ENCODE measurements around the gene MESD.

The MESD gene

DNA sequence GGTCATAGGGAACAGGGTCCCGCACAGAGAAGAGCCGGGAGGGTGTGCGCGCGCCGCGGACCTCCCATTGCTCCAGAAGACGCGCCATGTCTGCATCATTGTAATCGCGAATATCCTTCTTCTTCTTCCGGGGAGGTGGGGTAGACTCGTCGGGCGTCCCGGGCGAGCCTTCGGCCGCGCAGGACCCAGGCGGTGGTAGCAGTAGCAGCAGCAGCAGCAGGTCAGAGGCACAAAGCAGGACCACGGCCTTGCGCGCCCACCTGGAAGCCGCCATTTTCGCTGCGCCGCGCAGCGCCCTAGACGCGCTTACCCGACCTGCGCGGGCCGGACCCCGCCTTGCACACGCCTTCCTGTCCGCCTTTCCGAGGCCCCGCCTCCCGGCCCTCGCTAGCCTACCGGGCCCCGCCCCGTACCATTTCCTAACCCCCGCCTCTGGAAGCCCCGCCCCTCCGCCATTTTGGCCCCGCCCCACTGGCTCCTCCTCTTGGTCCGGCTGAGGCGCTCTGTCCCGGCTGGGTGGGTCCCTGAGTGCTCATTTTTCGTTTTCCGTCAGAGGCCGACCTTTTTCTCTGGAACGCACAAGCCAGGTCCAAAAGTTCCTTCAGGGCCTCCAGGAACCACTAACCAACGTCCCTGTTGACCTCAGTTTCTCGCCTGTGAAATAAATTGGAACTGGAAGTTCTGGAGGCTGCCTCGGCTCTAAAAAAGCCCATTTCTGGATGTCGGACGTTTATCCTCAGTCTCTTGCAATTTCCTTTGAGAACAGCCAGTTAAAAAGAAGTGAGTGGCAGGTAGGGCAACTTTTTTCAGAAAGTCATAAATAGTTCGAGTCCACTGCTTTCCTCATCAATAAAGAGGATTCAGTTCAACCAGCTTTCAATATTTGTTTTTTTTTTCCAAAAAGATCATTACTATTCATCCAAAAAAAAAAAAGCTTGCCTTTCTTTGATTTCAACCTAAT lies at the start of gene MESD:
Gene MESD (minus strand): TSS at position 302 of the 961 bp plus-strand sequence. CDS start 28 bp downstream, at position 274.
- DNase-seq: peak; percentile 70

DNA sequence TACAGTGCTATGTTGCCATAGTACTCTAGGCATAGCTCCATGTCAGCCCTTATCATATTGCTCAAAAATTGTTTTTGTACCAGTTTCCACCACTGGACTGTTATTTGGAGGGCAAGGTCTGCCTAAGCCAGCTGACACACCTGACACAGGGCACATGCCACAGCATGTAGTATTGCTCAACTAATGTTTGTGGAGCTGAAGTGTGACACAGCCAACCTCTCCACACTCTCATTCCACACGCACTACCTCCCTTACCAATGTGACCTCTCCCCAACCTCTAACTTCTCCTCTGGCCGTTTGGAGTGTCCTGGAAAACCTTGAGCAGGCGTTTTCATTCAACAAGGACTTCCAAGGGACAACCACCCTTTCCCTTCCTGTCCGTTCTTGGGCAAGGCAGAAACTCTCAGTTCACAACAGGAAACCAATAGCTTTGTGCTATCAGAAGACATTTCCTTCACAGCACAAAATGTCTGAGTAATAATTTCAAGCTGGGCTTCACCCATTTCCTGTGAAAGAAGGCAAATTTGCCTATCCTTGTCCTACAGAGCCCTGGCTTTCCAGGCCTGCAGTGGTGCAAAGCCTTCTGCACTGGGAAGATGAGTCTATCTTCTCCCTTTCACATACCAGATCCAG lies 49.5 kb upstream of the MESD start:
- no peak for DNase-seq

DNA sequence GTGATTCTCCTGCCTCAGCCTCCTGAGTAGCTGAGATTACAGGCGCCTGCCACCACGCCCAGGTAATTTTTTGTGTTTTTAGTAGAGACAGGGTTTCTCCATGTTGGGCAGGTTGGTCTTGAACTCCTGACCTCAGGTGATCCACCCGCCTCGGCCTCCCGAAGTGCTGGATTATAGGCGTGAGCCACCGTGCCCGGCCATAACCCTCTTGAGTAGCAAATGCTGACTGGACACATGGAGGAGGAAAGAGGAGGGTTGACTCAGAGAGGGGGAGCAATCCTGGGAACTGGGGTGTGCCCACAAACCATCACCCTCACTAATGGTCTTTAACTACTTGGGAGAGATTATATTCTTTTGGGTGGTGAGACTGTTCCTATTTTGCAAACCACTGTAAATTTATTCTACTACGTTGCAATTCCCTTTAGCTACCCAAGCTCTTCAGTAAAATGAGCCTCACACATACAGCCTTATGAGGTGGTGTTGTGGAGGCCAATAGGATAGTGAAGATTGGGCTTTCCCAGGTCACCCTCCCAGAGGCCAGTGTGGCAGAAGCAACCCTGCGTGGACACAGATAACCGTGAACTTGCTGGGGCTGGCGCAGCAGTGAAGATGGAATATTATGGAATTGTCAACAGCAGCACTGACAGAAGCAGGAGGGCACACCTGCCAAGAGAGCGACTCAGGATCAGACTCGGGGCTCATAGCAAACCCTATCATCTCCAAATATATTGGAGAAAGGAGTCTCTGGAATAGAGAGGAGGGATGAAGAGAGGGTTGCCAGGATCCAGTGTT lies 48.5 kb upstream of the MESD start:
- DNase-seq: no peak

DNA sequence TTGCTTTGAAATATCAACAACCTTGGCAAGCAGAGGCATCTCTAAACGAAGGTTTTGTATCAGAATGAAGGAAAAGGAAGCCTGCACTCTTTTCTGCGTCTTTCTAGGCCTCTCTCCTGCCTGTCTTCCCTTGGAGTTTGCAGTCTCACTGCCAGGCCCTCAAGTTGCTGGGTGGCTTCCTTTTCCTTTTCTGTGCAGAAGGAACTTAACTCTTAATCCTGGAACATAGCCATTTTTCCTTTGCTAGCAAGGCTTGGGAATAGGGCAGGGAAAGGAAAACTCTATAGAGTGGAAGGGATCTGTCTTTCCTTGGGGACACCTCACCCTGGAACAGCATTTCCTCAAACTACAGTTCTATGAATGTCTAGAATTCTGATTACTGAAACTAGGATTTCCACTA lies 43.9 kb upstream of the MESD start:
- no peak for DNase-seq

DNA sequence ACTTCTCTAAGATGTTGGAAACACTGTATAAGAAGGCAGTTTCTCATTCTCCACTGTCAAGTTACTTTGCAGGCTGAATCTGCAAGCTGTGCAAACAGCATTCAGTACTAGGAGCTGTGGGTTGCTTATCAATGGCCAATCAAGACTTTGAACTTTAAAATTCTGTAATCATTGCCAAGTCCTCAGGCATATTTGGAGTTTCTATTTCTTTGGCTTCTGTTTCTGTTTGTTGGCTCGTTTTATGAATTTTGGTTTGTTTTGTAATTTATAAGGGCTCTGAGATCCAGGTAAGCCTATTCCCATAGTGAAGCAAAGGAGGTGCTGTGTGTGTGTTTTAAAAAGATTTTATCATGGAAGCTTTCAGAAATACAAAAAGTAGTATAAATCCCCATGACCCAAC lies 43.2 kb upstream of the MESD start:
- DNase-seq: no peak

DNA sequence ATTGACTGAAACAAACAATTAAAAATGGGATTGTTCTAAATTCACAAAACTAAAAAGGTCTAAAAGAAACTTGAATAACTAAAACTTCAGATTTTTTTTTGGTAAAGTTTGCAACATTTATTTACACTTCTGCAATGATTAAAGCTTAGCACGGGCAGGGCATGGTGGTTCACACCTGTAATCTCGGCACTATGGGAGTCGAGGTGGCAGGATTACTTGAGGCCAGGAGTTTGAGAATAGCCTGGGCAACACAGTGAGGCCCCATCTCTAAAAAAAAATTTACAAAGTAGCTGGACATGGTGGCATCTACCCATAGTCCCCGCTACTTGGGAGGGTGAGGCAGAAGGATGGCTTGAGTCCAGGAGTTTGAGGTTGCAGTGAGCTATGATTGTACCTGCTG lies 42.7 kb upstream of the MESD start:
- no peak for DNase-seq

DNA sequence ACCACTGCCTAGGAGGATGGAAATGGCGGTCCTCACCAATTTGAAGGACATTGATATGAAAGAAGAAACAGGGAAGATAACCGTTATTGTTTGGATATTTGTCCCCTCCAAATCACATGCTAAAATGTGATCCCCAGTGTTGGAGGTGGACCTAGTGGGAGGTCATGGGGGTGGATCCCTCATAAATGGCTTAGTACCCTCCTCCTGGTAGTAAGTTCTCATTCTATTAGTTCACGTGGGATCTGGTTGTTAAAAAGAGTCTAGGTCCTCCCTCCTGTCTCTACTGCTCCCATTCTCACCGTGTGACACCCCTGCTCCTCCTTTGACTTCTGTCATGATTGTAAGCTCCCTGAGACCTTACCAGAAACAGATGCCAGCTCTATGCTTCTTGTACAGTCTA lies 41.6 kb upstream of the MESD start:
- no peak for DNase-seq

DNA sequence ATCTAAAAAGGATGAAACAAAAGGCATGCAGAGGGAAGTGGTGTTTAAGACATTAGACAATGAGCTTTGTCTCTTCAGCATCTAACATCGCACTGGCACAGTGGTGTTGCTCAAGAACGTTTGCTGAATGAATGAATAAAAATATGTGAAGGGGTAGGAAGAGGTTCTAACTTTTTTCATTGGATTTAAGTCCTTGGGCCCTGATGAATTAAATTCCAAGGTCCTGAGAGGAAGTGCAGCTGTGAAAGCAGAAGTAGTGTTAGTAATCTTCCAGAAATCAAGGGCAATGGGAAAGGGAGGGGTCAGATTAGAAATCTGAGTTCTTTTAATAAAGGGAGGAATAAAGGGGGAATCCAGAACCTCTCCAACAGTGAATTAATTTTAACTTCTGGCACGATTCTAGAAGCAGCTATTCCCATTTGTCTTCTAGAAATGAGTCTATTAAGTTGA lies 40.7 kb upstream of the MESD start:
- DNase-seq: no peak

DNA sequence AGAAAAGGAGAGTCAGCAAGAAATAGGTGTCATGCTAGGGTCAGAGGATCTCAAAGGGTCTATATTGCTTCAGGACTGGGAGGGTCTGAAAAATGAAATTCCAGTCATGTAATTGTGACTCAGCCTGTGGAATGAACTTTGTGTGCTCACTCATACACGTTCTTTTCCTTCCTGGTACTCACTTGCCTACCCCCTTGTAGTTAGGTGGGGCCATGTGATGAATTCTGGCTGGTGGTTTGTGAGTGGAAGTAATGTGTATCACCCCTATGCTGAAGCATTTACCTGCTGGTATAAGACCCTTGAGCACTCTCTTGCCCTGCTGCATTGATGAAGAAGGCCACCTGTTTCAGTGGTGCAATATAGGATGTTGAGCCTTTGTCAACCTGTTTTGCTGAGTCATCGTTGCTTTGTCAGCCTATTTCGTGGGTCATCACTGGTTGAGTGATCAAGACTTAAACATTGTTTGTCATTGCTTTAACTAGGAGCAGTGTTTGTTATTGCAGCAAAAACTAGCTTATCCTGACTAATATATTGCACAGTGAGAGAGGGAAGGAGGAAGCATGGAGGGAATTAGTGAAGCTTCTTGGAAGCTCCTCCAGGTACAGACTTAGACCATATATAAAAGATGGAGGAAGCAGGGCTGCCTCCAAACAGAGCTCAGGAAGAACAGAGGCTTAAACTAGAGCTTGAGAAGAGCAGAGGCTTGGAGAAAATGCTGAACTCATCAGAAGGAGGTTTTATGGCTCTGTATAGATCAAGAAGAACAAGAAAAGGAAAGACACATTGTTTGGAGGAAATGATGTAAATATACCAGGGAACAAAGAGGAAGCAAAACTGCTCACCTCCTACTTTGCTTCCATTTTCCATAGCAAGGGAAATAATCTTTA lies 40.0 kb upstream of the MESD start:
- DNase-seq: no peak

DNA sequence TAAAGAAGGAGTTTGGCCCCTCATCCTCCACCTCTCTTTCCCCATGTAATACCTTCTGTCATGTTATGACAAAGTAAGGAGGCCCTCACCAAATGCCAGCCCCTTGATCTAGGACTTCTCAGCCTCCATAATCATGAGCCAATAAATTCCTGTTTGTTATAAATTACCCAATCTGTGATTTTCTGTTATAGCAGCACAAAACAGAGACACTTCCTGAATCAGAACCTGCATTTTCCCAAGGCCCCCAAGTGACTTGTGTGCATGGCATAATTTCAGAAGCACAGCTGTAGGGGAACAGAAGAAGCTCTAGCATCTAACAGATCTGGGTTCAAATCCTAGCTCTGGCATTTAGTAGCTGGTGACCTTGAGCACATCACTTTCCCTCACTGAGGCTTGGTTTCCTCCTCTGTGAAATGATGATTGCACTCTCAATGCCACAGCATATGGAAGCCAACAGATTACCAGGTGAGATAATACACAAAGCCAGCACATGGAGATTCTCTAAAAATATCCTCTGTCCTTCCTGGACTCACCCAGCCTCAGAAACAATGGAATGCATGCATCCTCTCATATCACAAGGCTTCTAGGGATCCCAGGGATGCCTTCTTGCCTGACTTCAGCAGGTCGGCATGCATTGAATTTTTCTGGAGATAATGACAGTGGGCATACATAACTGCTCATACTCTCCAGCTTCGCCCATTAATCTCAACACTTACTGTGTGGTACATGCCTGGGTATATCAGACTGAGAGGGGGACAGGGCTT lies 37.4 kb upstream of the MESD start:
- no peak for DNase-seq

DNA sequence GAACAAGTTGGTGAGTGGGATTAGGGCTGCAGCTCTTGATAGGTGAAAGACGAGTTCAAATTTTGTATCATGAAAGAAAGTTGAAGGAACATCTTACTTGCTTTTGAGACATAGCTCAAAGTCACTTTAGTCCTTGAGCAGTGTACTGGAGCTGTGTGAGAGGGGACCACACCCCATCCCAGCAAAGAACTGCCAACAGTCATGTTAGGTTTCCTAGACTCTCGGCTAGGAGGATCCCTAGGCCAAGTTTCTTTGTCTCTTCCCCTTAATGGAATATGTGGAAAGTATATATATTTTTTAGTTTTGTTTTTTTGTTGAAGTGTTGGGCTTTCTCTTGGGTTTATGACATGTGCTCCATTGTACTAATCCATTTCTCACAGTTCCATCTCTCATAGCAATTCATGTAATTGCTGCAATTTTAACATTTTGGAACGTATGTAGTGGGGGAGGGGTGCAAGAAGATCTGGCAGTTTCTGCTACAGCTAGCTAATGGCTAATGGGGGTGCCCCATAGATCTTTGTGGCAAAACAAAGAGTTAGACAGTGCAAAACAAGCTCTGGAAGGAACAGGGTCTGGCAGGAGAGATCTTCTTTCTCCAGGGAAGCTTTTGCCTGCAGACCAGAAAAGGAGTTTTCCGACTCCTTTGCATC lies 36.2 kb upstream of the MESD start:
- no peak for DNase-seq

DNA sequence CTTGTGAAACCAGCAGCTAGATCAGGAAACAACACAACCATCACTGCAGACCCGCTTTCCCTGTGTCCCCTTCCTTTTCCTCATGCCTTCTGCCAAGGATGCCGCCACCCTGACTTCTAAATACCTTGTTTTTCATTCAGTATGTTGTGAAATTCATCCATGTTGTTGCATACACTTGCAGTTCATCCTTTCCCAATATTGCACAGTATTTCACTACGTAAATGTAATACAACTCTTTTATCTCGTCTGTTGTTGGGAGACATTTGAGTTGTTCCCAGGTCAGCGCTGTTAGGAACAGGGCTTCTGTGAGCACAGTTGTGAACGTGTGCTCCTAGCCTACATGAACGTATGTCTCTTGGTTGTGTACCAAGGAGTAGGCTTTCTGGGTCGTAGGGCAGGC lies 35.3 kb upstream of the MESD start:
- no peak for DNase-seq

DNA sequence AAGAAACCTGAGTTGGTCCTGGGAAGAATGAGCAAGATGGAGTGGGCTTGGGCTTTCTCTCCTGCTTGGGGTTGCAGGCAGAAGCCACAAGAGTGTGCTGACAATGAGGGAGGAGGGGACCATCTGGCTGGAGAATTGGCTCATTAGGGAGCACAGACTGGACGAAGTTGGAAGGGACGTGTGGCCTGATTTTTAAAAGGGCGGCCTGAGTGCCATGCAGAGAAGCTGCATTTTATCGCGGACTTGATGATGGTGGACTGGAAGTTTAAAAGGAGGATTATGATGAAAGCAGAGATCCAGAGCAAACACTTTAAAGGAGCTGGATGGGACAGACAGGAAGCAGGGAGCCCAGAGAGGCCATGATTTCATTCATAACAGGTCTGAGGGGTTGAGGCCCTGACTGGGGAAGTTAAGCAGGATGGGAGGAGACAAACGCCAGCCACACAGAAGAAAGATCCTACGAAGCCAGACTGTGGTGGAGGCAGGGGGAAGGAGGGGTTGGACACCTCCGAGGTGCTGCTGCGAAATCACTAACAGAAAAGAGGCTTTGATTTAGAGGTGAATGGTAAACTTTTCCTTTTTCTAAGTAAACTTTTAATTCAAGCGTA lies 34.8 kb upstream of the MESD start:
- DNase-seq: peak; percentile 26

DNA sequence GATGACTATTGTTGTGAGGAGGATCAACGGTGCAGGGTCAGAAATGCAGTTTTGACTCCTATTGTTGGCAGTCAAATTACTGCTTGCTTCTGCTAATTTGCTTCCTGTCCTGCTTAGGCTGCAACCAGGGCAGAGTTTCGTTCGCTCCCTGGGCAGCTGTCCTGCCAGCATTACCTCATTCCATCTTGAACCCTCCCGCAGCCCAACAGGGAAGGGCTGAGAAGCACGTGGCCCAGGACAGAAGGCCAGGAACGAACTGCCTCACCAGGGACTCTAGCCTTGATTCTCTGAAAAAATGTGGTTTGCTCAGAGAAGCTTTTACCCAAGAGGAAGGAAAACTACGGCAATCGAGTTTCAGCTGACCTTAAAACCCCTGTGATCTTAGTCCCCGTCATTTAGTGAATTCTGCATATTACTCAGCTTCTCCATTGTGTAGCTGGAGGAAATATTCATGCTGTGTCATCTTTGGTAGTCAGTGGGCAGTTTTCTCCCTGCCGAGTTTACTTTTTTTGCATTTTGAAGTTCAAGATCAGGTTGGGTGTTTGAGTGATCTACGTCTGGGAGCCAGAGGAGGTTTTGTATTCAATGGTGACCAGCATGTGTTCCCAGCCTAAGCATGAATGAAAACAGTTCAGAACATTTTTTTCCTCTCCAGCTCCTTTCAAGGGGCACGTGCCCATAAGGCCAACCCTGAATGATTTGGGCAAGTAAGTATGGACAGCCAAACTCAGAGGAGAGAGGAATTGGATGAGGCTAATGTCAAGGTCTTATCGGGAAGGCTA lies 34.1 kb upstream of the MESD start:
- DNase-seq: no peak

DNA sequence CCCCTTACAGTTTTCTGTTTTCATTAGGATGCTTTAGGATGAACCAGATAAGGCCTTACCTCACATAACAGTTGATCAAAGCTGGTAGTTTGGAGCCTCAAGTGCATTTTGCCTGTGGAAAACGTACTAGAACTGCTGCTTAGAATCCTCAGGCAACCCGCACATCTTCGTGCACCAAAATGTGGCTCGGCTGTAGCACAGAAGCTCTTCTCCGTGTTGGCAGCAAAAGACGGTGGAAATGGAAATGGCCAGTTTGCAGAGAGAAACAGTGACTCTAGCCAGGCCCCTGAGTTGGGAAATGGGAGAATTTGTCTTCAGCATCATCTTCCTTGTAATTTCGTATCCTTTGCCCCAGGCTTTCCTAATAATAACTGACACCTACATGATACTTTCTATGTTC lies 31.7 kb upstream of the MESD start:
- no peak for DNase-seq

DNA sequence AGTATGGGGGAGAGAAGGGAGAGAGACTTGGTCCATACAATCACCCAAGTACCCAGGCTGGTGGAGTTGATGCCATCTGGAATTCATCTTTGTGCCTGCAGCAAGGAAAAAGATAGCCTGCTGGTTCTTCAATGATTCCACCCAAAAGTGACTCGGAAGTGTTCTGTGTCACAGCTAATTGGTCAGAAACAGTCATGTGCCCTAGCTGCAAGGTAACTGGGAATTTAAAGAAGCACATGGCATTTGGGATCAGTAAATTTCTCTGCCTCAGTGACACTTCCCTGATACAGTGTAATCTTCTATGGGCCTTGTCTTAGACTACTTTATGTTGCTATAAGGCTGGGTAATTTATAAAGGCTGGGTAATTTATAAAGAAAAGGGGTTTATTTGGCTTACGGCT lies 28.6 kb upstream of the MESD start:
- no peak for DNase-seq

DNA sequence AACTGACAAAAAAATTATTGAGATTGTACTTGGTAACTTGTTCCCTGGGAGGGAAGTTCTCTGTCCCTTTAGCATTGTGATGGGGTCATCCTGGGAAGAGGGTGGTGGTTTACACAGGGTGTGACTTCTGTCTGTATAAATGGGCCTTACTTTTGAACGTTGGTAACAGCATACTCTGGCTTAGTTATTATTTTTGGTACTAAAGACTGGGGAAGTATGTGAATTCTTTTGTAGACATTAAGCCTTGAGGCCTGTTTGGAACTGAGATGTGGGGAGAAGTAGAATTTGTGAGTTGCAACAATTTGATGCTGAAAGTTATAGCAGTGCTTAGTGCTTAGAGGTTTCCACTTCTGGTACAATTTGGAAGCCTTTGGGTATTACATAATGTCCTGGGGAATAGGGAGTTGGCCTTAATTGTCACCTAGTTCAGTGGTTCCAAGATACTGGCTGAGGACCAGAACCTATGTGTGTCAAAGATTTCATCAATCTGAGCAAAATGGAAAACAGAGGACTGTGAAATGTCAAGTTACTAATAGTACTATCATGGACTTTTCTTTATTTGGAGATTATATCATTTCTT lies 27.0 kb upstream of the MESD start:
- no peak for DNase-seq

DNA sequence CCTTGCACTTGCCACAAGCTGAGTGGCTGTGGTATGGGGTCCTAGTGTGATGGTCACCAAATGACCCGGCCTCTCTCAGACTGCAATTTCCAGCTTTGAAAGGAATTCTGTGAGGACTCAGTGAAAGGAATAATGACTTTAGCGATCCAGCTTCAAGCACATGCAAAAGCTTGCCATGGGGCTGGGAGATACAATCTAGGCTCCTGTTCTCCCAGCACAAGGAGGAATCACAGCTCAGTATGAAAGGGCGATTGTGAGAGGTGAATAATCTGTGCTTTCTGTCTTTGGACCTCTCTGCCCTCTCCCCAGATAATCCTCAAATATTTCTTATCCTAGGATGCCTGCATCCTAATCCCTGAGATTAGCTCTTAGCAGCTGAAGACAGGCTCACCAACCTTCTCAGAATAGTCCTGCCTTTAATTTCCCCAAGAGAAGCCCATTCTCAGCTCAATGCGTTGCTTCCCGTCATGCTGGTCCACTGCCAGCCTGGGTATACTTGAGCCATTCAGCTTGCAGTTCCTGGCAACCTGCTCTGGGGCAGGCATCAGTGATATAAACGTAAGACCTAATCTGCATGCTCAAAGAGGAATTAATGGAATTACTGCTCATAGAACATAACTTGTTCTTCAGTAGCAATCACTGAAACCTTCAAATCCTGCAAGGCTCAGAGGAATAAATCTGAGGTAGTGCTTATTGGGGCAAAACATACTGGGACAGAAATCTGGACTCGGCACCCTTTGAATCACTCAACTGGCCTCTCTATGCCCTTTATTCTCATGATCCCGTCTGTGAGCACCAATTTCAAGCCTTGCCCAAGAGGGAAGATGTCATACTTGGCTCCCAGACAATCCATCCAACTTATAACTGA lies 26.2 kb upstream of the MESD start:
- DNase-seq: no peak
